ENCODE data around the gene IFITM2. TPM values are rescaled to one million over a fixed set of nuclear protein-coding genes. Genes with fewer than 3 reads are reported as not detected.

Gene IFITM2
- polyA plus RNA-seq, 1 donor (not counting 4 experiments of a cell fraction or from before 2014, with no cell fraction given), result 83.0 TPM

GRCh38 chr11:339963-340362 is 32.3 kb downstream of the IFITM2 start:
- Histone ChIP-seq H3K27ac (ENCODE audit: control insufficient read depth, insufficient read depth, low read length) (no peak overlapping the region), H3K27me3 (ENCODE audit: control insufficient read depth, extremely low read depth, insufficient read depth, low read length) (no peaks in the 10 kb centered on the region), H4K20me1 (ENCODE audit: control insufficient read depth, extremely low read depth, insufficient read depth, low read length) (no peaks in the 10 kb centered on the region), H3K4me1 (ENCODE audit: control insufficient read depth, extremely low read depth, insufficient read depth, low read length) (no peaks in the 10 kb centered on the region), H3K9me3 (ENCODE audit: control insufficient read depth, low read depth, low read length) (no peaks in the 10 kb centered on the region), H3K9me1 (ENCODE audit: control insufficient read depth, extremely low read depth, insufficient read depth, low read length) (no peaks in the 10 kb centered on the region), H3K4me3 (ENCODE audit: control insufficient read depth in 2 of 3, extremely low read depth in 1 of 3, insufficient read depth in 2 of 3, low read depth in 1 of 3, low read length in 3 of 3) (no peak overlapping the region), H3K79me2 (ENCODE audit: control insufficient read depth, insufficient read depth, low read length) (no peaks in the 10 kb centered on the region), H3K4me2 (ENCODE audit: control insufficient read depth, extremely low read depth, insufficient read depth, low read depth, low read length) (no peak overlapping the region), H3K9ac (ENCODE audit: control insufficient read depth, extremely low read depth, insufficient read depth, low read length) (no peak overlapping the region), H2AFZ (ENCODE audit: control insufficient read depth, low read length) (no peak overlapping the region), H3K36me3 (ENCODE audit: control insufficient read depth in 2 of 2, extremely low read depth in 1 of 2, insufficient read depth in 2 of 2, low read length in 2 of 2) (no peaks in the 10 kb centered on the region)
- TF ChIP-seq EZH2 (IDR thresholded peaks at IDR 0.05; ENCODE audit: low read length), result no peak
- no peak for TF ChIP-seq CTCF (optimal IDR thresholded peaks at IDR 0.05 in 1 of 3, IDR thresholded peaks at IDR 0.05 in 1 of 3, conservative IDR thresholded peaks at IDR 0.05 in 1 of 3; ENCODE audit: extremely low read depth in 1 of 3, insufficient read depth in 2 of 3, low read length in 3 of 3)
- FAIRE-seq, result no peak
- dilution Hi-C loops (cut with MboI; ENCODE audit: extremely low pct_ligation_motif_present, low sequenced_read_pairs), result no loop called here
- no peak for DNase-seq (ENCODE audit: low read depth, low spot score)

GRCh38 chr11:340539-341512 is 33.2 kb downstream of the IFITM2 start:
- Histone ChIP-seq H2AFZ (ENCODE audit: control insufficient read depth, low read length) (no peak overlapping the region), H3K9me3 (ENCODE audit: control insufficient read depth, low read depth, low read length) (no peaks in the 10 kb centered on the region), H4K20me1 (ENCODE audit: control insufficient read depth, extremely low read depth, insufficient read depth, low read length) (no peaks in the 10 kb centered on the region), H3K4me3 (ENCODE audit: control insufficient read depth in 2 of 3, extremely low read depth in 1 of 3, insufficient read depth in 2 of 3, low read depth in 1 of 3, low read length in 3 of 3) (no peak overlapping the region), H3K9me1 (ENCODE audit: control insufficient read depth, extremely low read depth, insufficient read depth, low read length) (no peaks in the 10 kb centered on the region), H3K9ac (ENCODE audit: control insufficient read depth, extremely low read depth, insufficient read depth, low read length) (no peak overlapping the region), H3K4me2 (ENCODE audit: control insufficient read depth, extremely low read depth, insufficient read depth, low read depth, low read length) (no peak overlapping the region), H3K27ac (ENCODE audit: control insufficient read depth, insufficient read depth, low read length) (no peak overlapping the region), H3K27me3 (ENCODE audit: control insufficient read depth, extremely low read depth, insufficient read depth, low read length) (no peaks in the 10 kb centered on the region), H3K79me2 (ENCODE audit: control insufficient read depth, insufficient read depth, low read length) (no peaks in the 10 kb centered on the region), H3K4me1 (ENCODE audit: control insufficient read depth, extremely low read depth, insufficient read depth, low read length) (no peaks in the 10 kb centered on the region), H3K36me3 (ENCODE audit: control insufficient read depth in 2 of 2, extremely low read depth in 1 of 2, insufficient read depth in 2 of 2, low read length in 2 of 2) (no peaks in the 10 kb centered on the region)
- dilution Hi-C loops (cut with MboI; ENCODE audit: extremely low pct_ligation_motif_present, low sequenced_read_pairs), result no loop called here
- no peak for DNase-seq (ENCODE audit: low read depth, low spot score)
- no peak for FAIRE-seq
- TF ChIP-seq EZH2 (IDR thresholded peaks at IDR 0.05; ENCODE audit: low read length), result no peak
